KMS-11 (cell line): ENCODE results near the gene ZFYVE28.

Experiments
- H2AFZ ChIP-seq: fragments of 200-600 bp; sonication (generic); 2 replicates; pipeline ENCODE4 v1.6.1; 2016; ENCODE audit warnings: antibody characterized with exemption, mixed run types, low read depth
- H3K27ac ChIP-seq: fragments of 200-600 bp; sonication (generic); 2 replicates; pipeline ENCODE4 v1.6.1; 2016; ENCODE audit warnings: mild to moderate bottlenecking, mixed run types
- H3K27me3 ChIP-seq: fragments of 200-600 bp; sonication (generic); 2 replicates; pipeline ENCODE4 v1.6.1; 2017; ENCODE audit warnings: mild to moderate bottlenecking, low read depth, mixed run types, moderate library complexity; ENCODE audit not compliant: insufficient read depth
- H3K36me3 ChIP-seq: fragments of 200-600 bp; sonication (generic); 2 replicates; pipeline ENCODE4 v1.6.1; 2017; ENCODE audit warnings: mild to moderate bottlenecking, mixed run types; ENCODE audit not compliant: insufficient read depth
- H3K4me1 ChIP-seq: fragments of 200-600 bp; sonication (generic); 2 replicates; pipeline ENCODE4 v1.6.1; 2016; ENCODE audit warnings: mild to moderate bottlenecking, low read depth, mixed run types; ENCODE audit not compliant: poor library complexity, severe bottlenecking
- H3K4me2 ChIP-seq: fragments of 200-600 bp; sonication (generic); 2 replicates; pipeline ENCODE4 v1.7.0; 2016; ENCODE audit warnings: mild to moderate bottlenecking, mixed run types
- H3K4me3 ChIP-seq: fragments of 200-600 bp; sonication (generic); IDR thresholded peaks from 2 replicates; pipeline ENCODE4 v1.6.1; 2017; ENCODE audit warnings: low read depth, low read length, mixed read lengths; ENCODE audit not compliant: insufficient read depth
- H3K79me2 ChIP-seq: fragments of 200-600 bp; sonication (generic); 2 replicates; pipeline ENCODE4 v1.6.1; 2016; ENCODE audit warnings: low read depth, mixed run types; ENCODE audit not compliant: insufficient read depth
- H3K9ac ChIP-seq: fragments of 200-600 bp; sonication (generic); 2 replicates; pipeline ENCODE4 v1.6.1; 2016; ENCODE audit warnings: mild to moderate bottlenecking, mixed run types
- H4K20me1 ChIP-seq: fragments of 200-600 bp; sonication (generic); 2 replicates; pipeline ENCODE4 v1.6.1; 2016; ENCODE audit warnings: mild to moderate bottlenecking, mixed run types; ENCODE audit not compliant: insufficient read depth
- TF ChIP-seq, protein P1 (sequence below): fragments of 200-600 bp; sonication (generic); conservative IDR thresholded peaks from 2 replicates; pipeline ENCODE4 v1.6.1; 2017; ENCODE audit warnings: low read depth, mild to moderate bottlenecking, antibody characterized with exemption, low read length, moderate library complexity, mixed read lengths

ZFYVE28 gene

DNA sequence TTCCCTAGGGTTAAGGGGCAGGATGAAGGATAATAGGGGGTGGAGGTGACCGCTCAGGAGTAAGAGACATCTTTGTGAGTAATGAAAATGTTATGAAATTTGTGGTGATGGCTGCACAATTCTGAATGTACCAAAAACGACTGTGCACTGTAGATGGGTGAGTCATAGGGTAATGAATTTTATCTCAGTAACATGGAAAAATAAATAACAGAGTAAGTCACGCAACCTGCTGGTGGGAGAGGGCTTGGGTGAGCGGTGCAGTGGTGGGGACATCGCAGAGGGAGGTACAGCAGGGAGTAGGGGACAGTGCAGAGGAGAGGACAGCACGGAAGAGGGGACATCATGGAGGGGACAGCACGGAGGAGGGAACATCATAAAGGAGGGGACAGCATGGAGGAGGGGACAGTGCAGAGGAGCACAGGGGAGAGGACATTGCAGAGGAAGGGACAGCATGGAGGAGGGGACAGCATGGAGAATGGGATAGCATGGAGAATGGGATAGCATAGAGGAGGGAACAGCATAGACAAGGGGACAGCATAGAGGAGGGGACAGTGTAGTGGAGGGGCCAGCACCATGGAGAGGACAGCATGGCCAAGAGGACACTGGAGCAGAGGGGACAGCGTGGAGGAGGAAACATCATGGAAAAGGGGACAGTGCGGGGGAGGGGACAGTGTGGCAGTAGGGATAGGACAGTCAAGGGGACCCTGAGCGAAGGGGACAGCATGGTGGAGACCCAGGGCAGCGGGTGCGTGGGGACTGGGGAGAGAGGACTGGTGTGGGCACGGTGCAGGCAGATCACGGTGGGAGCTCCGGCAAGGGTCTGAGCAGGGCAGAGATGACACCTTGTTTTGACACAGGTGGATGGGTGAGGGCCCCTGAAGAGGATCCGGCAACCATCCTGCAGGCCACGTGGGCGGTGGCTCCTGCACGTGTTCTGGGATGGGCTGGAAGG lies 88.1 kb downstream of the ZFYVE28 start:
- H3K4me3 ChIP-seq: no peak overlapping the region
- no peaks in the 10 kb centered on the region for H4K20me1 ChIP-seq
- no peak overlapping the region for H3K9ac ChIP-seq
- H3K4me2 ChIP-seq: no peak overlapping the region
- H3K4me1 ChIP-seq: no peaks in the 10 kb centered on the region
- H3K27ac ChIP-seq: no peak overlapping the region
- no peak overlapping the region for H2AFZ ChIP-seq
- TF ChIP-seq, protein P1, sequence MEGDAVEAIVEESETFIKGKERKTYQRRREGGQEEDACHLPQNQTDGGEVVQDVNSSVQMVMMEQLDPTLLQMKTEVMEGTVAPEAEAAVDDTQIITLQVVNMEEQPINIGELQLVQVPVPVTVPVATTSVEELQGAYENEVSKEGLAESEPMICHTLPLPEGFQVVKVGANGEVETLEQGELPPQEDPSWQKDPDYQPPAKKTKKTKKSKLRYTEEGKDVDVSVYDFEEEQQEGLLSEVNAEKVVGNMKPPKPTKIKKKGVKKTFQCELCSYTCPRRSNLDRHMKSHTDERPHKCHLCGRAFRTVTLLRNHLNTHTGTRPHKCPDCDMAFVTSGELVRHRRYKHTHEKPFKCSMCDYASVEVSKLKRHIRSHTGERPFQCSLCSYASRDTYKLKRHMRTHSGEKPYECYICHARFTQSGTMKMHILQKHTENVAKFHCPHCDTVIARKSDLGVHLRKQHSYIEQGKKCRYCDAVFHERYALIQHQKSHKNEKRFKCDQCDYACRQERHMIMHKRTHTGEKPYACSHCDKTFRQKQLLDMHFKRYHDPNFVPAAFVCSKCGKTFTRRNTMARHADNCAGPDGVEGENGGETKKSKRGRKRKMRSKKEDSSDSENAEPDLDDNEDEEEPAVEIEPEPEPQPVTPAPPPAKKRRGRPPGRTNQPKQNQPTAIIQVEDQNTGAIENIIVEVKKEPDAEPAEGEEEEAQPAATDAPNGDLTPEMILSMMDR: no peak
- H3K27me3 ChIP-seq: no peaks in the 10 kb centered on the region
- H3K36me3 ChIP-seq: no peaks in the 10 kb centered on the region
- H3K79me2 ChIP-seq: no peaks in the 10 kb centered on the region

DNA sequence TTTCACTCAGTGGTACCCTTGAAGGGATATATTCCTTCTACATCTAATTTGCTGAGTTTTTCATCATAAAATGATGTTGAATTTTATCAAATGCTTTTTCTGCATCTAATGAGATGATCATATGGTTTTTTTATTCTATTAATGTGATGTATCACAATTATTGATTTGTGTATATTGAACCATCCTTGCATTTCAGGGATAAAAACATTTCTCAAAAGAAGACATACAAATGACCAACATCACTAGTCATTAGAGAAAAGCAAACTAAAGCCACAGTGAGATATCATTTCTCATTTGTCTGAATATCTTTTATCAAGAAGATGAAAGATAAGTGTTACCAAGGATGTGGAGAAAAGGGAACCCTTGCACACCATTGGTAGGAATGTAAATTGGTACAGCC lies 90.9 kb downstream of the ZFYVE28 start:
- Histone ChIP-seq H2AFZ (no peak overlapping the region), H3K79me2 (no peaks in the 10 kb centered on the region), H3K27me3 (no peaks in the 10 kb centered on the region), H3K4me3 (no peak overlapping the region), H3K4me2 (no peak overlapping the region), H3K36me3 (no peaks in the 10 kb centered on the region), H4K20me1 (no peaks in the 10 kb centered on the region), H3K27ac (no peak overlapping the region), H3K4me1 (no peaks in the 10 kb centered on the region), H3K9ac (no peak overlapping the region)
- TF ChIP-seq, protein P1: no peak

DNA sequence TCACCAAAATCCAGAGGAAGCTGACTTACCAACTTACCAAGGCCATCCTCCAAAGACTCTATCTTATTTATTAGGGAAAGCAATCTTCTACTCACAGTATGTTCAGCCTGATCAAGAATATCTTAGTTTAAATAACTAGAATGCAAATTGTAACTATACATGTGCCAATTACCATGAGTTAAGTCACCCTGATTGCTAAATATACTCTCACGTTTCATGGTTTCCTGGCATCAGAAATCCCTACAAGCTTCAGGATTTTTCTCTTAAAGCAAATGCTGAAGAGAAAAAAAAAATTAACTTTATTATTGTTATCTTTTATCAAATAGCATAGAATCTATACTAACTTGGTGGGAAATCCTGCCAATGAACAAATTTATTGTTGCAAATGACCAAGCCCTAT lies 93.6 kb downstream of the ZFYVE28 start:
- H3K4me3 ChIP-seq: no peak overlapping the region
- no peaks in the 10 kb centered on the region for H3K79me2 ChIP-seq
- no peak overlapping the region for H3K4me2 ChIP-seq
- TF ChIP-seq, protein P1: no peak
- no peaks in the 10 kb centered on the region for H3K27me3 ChIP-seq
- no peaks in the 10 kb centered on the region for H4K20me1 ChIP-seq
- no peak overlapping the region for H3K27ac ChIP-seq
- no peak overlapping the region for H3K9ac ChIP-seq
- H3K4me1 ChIP-seq: no peaks in the 10 kb centered on the region
- H3K36me3 ChIP-seq: no peaks in the 10 kb centered on the region
- H2AFZ ChIP-seq: no peak overlapping the region

DNA sequence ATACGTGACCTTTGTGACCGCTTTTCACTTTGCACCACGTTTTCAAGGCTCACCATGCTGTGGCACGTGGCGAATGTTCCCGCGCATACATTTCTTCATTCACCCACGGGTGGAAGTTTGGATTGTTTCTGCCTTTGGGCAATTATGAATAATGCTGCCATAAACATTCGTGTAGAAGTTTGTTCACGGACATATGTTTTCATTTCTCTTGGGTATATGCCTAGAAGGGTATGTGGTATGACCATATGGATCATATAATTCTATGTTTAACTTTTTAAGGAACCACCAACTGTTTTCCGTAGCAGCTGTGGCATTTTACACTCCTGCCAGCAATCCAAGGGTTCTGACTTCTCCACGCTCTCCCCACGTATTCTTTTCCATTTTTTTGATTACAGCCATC lies 95.6 kb downstream of the ZFYVE28 start:
- no peak overlapping the region for H3K27ac ChIP-seq
- TF ChIP-seq, protein P1: no peak
- H3K4me2 ChIP-seq: no peak overlapping the region

More for the DNA sequence above, 95.6 kb downstream of the ZFYVE28 start:
- Histone ChIP-seq H3K4me3 (no peak overlapping the region), H3K27me3 (no peaks in the 10 kb centered on the region), H3K36me3 (no peaks in the 10 kb centered on the region), H4K20me1 (no peaks in the 10 kb centered on the region), H3K9ac (no peak overlapping the region), H2AFZ (no peak overlapping the region), H3K79me2 (no peaks in the 10 kb centered on the region), H3K4me1 (no peaks in the 10 kb centered on the region)
